Measurements from ENCODE around the gene SLC25A48. TPM values are rescaled to one million over a fixed set of nuclear protein-coding genes. Genes with fewer than 3 reads are reported as not detected.

The SLC25A48 gene
- total and polyA plus RNA-seq, 12 donors: not detected

- TF ChIP-seq, protein P1, sequence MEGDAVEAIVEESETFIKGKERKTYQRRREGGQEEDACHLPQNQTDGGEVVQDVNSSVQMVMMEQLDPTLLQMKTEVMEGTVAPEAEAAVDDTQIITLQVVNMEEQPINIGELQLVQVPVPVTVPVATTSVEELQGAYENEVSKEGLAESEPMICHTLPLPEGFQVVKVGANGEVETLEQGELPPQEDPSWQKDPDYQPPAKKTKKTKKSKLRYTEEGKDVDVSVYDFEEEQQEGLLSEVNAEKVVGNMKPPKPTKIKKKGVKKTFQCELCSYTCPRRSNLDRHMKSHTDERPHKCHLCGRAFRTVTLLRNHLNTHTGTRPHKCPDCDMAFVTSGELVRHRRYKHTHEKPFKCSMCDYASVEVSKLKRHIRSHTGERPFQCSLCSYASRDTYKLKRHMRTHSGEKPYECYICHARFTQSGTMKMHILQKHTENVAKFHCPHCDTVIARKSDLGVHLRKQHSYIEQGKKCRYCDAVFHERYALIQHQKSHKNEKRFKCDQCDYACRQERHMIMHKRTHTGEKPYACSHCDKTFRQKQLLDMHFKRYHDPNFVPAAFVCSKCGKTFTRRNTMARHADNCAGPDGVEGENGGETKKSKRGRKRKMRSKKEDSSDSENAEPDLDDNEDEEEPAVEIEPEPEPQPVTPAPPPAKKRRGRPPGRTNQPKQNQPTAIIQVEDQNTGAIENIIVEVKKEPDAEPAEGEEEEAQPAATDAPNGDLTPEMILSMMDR (IDR thresholded peaks at IDR 0.05): no peak
- no peak for TF ChIP-seq POLR2A (IDR thresholded peaks at IDR 0.05)
Observed at GRCh38 chr5:135920199-135920598, 85.7 kb downstream of the SLC25A48 start.

GRCh38 chr5:135921388-135921787 is 86.9 kb downstream of the SLC25A48 start:
- H3K27me3 ChIP-seq: peaks cover 5% of the 10 kb centered on the region
- no peak for DNase-seq
- H3K4me1 ChIP-seq (replicated peaks in 1 of 2): no peaks in the 10 kb centered on the region
- 24 to 43% (median 30%) methylated on average over 1 of the region's 1 CpG for WGBS, 4 donors
- no peaks in the 10 kb centered on the region for H3K36me3 ChIP-seq (replicated peaks in 1 of 2)
- H3K4me3 ChIP-seq: no peak overlapping the region
- H3K27ac ChIP-seq: no peak overlapping the region
- intact Hi-C loops (cut with DNase I): no loop called here
- no peak for TF ChIP-seq POLR2A (IDR thresholded peaks at IDR 0.05)
- TF ChIP-seq, protein P1 (IDR thresholded peaks at IDR 0.05): no peak
- H3K9me3 ChIP-seq (replicated peaks in 1 of 3): no peaks in the 10 kb centered on the region

More at GRCh38 chr5:135920199-135920598, 85.7 kb downstream of the SLC25A48 start:
- Histone ChIP-seq H3K27me3 (peaks cover 5% of the 10 kb centered on the region), H3K27ac (no peak overlapping the region), H3K4me1 (replicated peaks in 1 of 2) (no peaks in the 10 kb centered on the region), H3K4me3 (no peak overlapping the region), H3K9me3 (replicated peaks in 1 of 3) (no peaks in the 10 kb centered on the region), H3K36me3 (replicated peaks in 1 of 2) (no peaks in the 10 kb centered on the region)
- 77 to 84% (median 80%) methylated on average over 3 of the region's 3 CpGs for WGBS, 4 donors
- intact Hi-C loops (cut with DNase I): no loop called here
- no peak for DNase-seq

GRCh38 chr5:135930029-135930948 is 95.8 kb downstream of the SLC25A48 start:
- TF ChIP-seq, protein P1 (IDR thresholded peaks at IDR 0.05): no peak
- no peak for TF ChIP-seq POLR2A (IDR thresholded peaks at IDR 0.05)
- no peaks in the 10 kb centered on the region for H3K9me3 ChIP-seq (replicated peaks in 1 of 3)
- H3K4me1 ChIP-seq (replicated peaks in 1 of 2): peaks cover 0 to 8% of the 10 kb centered on the region in 2 donors
- 4 to 14% (median 5%) methylated on average over 8 to 99 of the region's 99 CpGs; no CpG with 5 or more reads in 1 of the 4 donors for WGBS, 4 donors
- DNase-seq: peak in 3 of 7 donors; percentile 16 to 21 (median 21)
- H3K27me3 ChIP-seq: peaks cover 44% of the 10 kb centered on the region
- intact Hi-C loops (cut with DNase I): no loop called here
- no peak overlapping the region for H3K27ac ChIP-seq
- no peaks in the 10 kb centered on the region for H3K36me3 ChIP-seq (replicated peaks in 1 of 2)
- H3K4me3 ChIP-seq: peak overlapping the region in 2 of 4 donors; percentile 11 to 57

DNA sequence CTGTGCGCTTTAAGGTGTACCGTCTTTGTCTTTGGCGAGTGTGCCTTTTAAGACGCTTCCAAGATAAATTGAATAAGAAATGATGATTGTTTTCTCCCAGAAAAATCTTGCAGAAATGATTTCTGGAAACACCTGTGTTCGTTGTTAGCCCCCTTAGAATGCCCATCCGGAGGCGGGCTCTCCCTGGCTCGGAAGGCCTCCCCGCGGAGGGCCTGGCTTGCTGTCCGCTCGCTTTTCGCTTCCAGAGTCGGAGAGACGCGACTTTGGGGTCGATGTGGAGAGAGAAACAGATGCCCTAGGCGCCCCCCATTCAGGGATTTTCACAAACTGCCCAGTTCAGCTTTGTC is 96.5 kb downstream of the SLC25A48 start:
- TF ChIP-seq, protein P1 (IDR thresholded peaks at IDR 0.05): no peak
- TF ChIP-seq POLR2A (IDR thresholded peaks at IDR 0.05): no peak
- peaks cover 44% of the 10 kb centered on the region for H3K27me3 ChIP-seq
- DNase-seq: no peak
- no peak overlapping the region for H3K27ac ChIP-seq
- H3K9me3 ChIP-seq (replicated peaks in 1 of 3): no peaks in the 10 kb centered on the region
- peaks cover 0 to 8% of the 10 kb centered on the region in 2 donors for H3K4me1 ChIP-seq (replicated peaks in 1 of 2)
- H3K4me3 ChIP-seq: no peak overlapping the region
- intact Hi-C loops (cut with DNase I): no loop called here
- WGBS, 4 donors: 35 to 50% (median 43%) methylated on average over 18 of the region's 18 CpGs
- no peaks in the 10 kb centered on the region for H3K36me3 ChIP-seq (replicated peaks in 1 of 2)
